Fibroblast of pulmonary artery (primary cell): ENCODE data around the gene MTHFD1L.
A peak's percentile ranks its signal among the peaks of the same experiment; 100 is the strongest.
"Not testable (repeated sequence)": the region's sequence is repeated elsewhere in the genome, so short reads cannot be mapped to it uniquely, and the experiment has no call there.

Experiments
- DNase-seq: peaks from one replicate; pipeline ENCODE4 v3.0.0-alpha.2; 2010; ENCODE audit warnings: low read depth
- H3K4me3 ChIP-seq: replicated peaks from 2 replicates; pipeline ENCODE4 v1.5.1; 2011; ENCODE audit warnings: low read depth, mild to moderate bottlenecking, control low read depth, low read length, moderate library complexity
- CTCF ChIP-seq: IDR thresholded peaks from 2 replicates; pipeline ENCODE4 v1.5.1; 2011; ENCODE audit warnings: mild to moderate bottlenecking, control low read depth, low read length, inconsistent platforms; ENCODE audit errors: missing control alignments

Gene MTHFD1L

GRCh38 chr6:151112130-151112529 is 246.6 kb downstream of the MTHFD1L start:
- DNase-seq = no peak
- TF ChIP-seq CTCF = no peak
- no peak overlapping the region for H3K4me3 ChIP-seq

GRCh38 chr6:151112884-151113283 is 247.4 kb downstream of the MTHFD1L start:
- DNase-seq, H3K4me3 ChIP-seq: not testable (repeated sequence)

- no peak overlapping the region for H3K4me3 ChIP-seq
- no peak for TF ChIP-seq CTCF
- DNase-seq = no peak
These were observed 248.1 kb downstream of the MTHFD1L start for GRCh38 chr6:151113641-151114040.

- no peak for TF ChIP-seq CTCF
- DNase-seq = no peak
- H3K4me3 ChIP-seq = no peak overlapping the region
These were observed 253.1 kb downstream of the MTHFD1L start for GRCh38 chr6:151118461-151119123.

GRCh38 chr6:151119823-151120524 is 254.5 kb downstream of the MTHFD1L start:
- no peak for DNase-seq
- no peak for TF ChIP-seq CTCF

GRCh38 chr6:151121900-151122299 is 256.4 kb downstream of the MTHFD1L start:
- no peak for TF ChIP-seq CTCF
- H3K4me3 ChIP-seq = no peak overlapping the region
- DNase-seq = no peak

More at GRCh38 chr6:151119823-151120524, 254.5 kb downstream of the MTHFD1L start:
- H3K4me3 ChIP-seq = no peak overlapping the region

- DNase-seq, H3K4me3 ChIP-seq: not testable (repeated sequence)
These were observed 258.1 kb downstream of the MTHFD1L start for GRCh38 chr6:151123641-151124040.

GRCh38 chr6:151125242-151125641 is 259.7 kb downstream of the MTHFD1L start:
- DNase-seq, H3K4me3 ChIP-seq: not testable (repeated sequence)

GRCh38 chr6:151125651-151126416 is 260.3 kb downstream of the MTHFD1L start:
- not testable (repeated sequence) for H3K4me3 ChIP-seq
- DNase-seq = peak; percentile 66

GRCh38 chr6:151126417-151126724 is 260.9 kb downstream of the MTHFD1L start:
- DNase-seq, H3K4me3 ChIP-seq: not testable (repeated sequence)

GRCh38 chr6:151127133-151127798 is 261.8 kb downstream of the MTHFD1L start:
- DNase-seq = not testable (repeated sequence)

More at GRCh38 chr6:151127133-151127798, 261.8 kb downstream of the MTHFD1L start:
- H3K4me3 ChIP-seq = not testable (repeated sequence)
